ENCODE measurements around the gene DLGAP4.

Gene DLGAP4

GRCh38 chr20:36277546-36277945 lies 28.6 kb upstream of the DLGAP4 start:
- Histone ChIP-seq H3K36me3 (replicated peaks; ENCODE audit: insufficient read depth, low read length) (no peaks in the 10 kb centered on the region), H3F3A (ENCODE audit: insufficient read depth, low read length) (no peaks in the 10 kb centered on the region), H3K9me3 (replicated peaks; ENCODE audit: insufficient read depth, low read length) (no peaks in the 10 kb centered on the region), H4K20me1 (ENCODE audit: insufficient read depth, low read length) (no peaks in the 10 kb centered on the region), H3K27ac (ENCODE audit: low read length) (no peak overlapping the region), H3K79me2 (ENCODE audit: low read length) (no peaks in the 10 kb centered on the region), H2AFZ (ENCODE audit: low read length) (no peak overlapping the region), H3K9ac (ENCODE audit: low read length) (no peak overlapping the region), H3K27me3 (replicated peaks; ENCODE audit: insufficient read depth, low read length) (peaks cover 26% of the 10 kb centered on the region), H3K4me2 (ENCODE audit: low read depth, low read length) (no peak overlapping the region), H3K4me1 (ENCODE audit: low read length) (no peaks in the 10 kb centered on the region), H3K4me3 (ENCODE audit: low read length) (no peak overlapping the region), H3K9me2 (replicated peaks; ENCODE audit: insufficient read depth, low read length) (no peaks in the 10 kb centered on the region)
- no peak for TF ChIP-seq CTCF (IDR thresholded peaks at IDR 0.05; ENCODE audit: low read length)
- TF ChIP-seq EZH2phosphoT487 (IDR thresholded peaks at IDR 0.05; ENCODE audit: low read length), result no peak
- no peak for TF ChIP-seq EZH2 (optimal IDR thresholded peaks at IDR 0.05; ENCODE audit: low read depth, low read length)
- no peak for DNase-seq

GRCh38 chr20:36279362-36279761 lies 26.8 kb upstream of the DLGAP4 start:
- H3K9me2 ChIP-seq (replicated peaks; ENCODE audit: insufficient read depth, low read length), result no peaks in the 10 kb centered on the region
- no peak overlapping the region for H3K27ac ChIP-seq (ENCODE audit: low read length)
- no peaks in the 10 kb centered on the region for H3K4me1 ChIP-seq (ENCODE audit: low read length)
- H3F3A ChIP-seq (ENCODE audit: insufficient read depth, low read length), result no peaks in the 10 kb centered on the region
- no peak for DNase-seq
- no peak for TF ChIP-seq CTCF (IDR thresholded peaks at IDR 0.05; ENCODE audit: low read length)
- TF ChIP-seq EZH2phosphoT487 (IDR thresholded peaks at IDR 0.05; ENCODE audit: low read length), result no peak
- TF ChIP-seq EZH2 (optimal IDR thresholded peaks at IDR 0.05; ENCODE audit: low read depth, low read length), result no peak
- no peak overlapping the region for H2AFZ ChIP-seq (ENCODE audit: low read length)
- H3K9ac ChIP-seq (ENCODE audit: low read length), result no peak overlapping the region
- H3K4me2 ChIP-seq (ENCODE audit: low read depth, low read length), result no peak overlapping the region
- peaks cover 16% of the 10 kb centered on the region for H3K27me3 ChIP-seq (replicated peaks; ENCODE audit: insufficient read depth, low read length)
- no peaks in the 10 kb centered on the region for H4K20me1 ChIP-seq (ENCODE audit: insufficient read depth, low read length)
- no peak overlapping the region for H3K4me3 ChIP-seq (ENCODE audit: low read length)
- no peaks in the 10 kb centered on the region for H3K79me2 ChIP-seq (ENCODE audit: low read length)
- H3K36me3 ChIP-seq (replicated peaks; ENCODE audit: insufficient read depth, low read length), result no peaks in the 10 kb centered on the region
- H3K9me3 ChIP-seq (replicated peaks; ENCODE audit: insufficient read depth, low read length), result no peaks in the 10 kb centered on the region

GRCh38 chr20:36279776-36280175 lies 26.4 kb upstream of the DLGAP4 start:
- Histone ChIP-seq H4K20me1 (ENCODE audit: insufficient read depth, low read length) (no peaks in the 10 kb centered on the region), H3K9me2 (replicated peaks; ENCODE audit: insufficient read depth, low read length) (no peaks in the 10 kb centered on the region), H3K27me3 (replicated peaks; ENCODE audit: insufficient read depth, low read length) (peaks cover 14% of the 10 kb centered on the region), H3F3A (ENCODE audit: insufficient read depth, low read length) (no peaks in the 10 kb centered on the region), H3K9me3 (replicated peaks; ENCODE audit: insufficient read depth, low read length) (no peaks in the 10 kb centered on the region), H3K4me1 (ENCODE audit: low read length) (no peaks in the 10 kb centered on the region), H3K9ac (ENCODE audit: low read length) (no peak overlapping the region), H3K4me2 (ENCODE audit: low read depth, low read length) (no peak overlapping the region), H2AFZ (ENCODE audit: low read length) (no peak overlapping the region), H3K79me2 (ENCODE audit: low read length) (no peaks in the 10 kb centered on the region), H3K4me3 (ENCODE audit: low read length) (no peak overlapping the region), H3K27ac (ENCODE audit: low read length) (no peak overlapping the region), H3K36me3 (replicated peaks; ENCODE audit: insufficient read depth, low read length) (no peaks in the 10 kb centered on the region)
- TF ChIP-seq EZH2 (optimal IDR thresholded peaks at IDR 0.05; ENCODE audit: low read depth, low read length) (no peak), EZH2phosphoT487 (IDR thresholded peaks at IDR 0.05; ENCODE audit: low read length) (no peak), CTCF (IDR thresholded peaks at IDR 0.05; ENCODE audit: low read length) (no peak)
- DNase-seq, result no peak
